ENCODE data around the gene KITLG. TPM values are rescaled to one million over a fixed set of nuclear protein-coding genes. Genes with fewer than 3 reads are reported as not detected.

KITLG gene
- total and polyA plus RNA-seq, 2 of the 8 experiments (the other 6 are each of a cell fraction or from before 2014, with no cell fraction given): 1.3 to 7.8 TPM

- 90% methylated on average over 4 of the region's 4 CpGs; no CpG with 5 or more reads in 1 of the 2 experiments for WGBS, 2 experiments (ENCODE audit: extremely low coverage in 1 of 2, insufficient coverage in 1 of 2, insufficient read length in 1 of 2, insufficient replicate concordance in 2 of 2, low coverage in 1 of 2, low lambda C conversion rate in 2 of 2, missing lambda C conversion rate in 1 of 2)
- no peak for DNase-seq (ENCODE audit: low read depth in 1 of 2, low spot score in 2 of 2)
- TF ChIP-seq JUN (IDR thresholded peaks at IDR 0.05; ENCODE audit: low read depth, low read length) (no peak), SIRT6 (IDR thresholded peaks at IDR 0.05; ENCODE audit: low read length) (no peak), POLR2A (IDR thresholded peaks at IDR 0.05; ENCODE audit: control extremely low read depth in 1 of 2, low read depth in 2 of 2, low read length in 2 of 2) (no peak), KDM5A (IDR thresholded peaks at IDR 0.05; ENCODE audit: low read length) (no peak), BACH1 (IDR thresholded peaks at IDR 0.05; ENCODE audit: low read length) (no peak), TBP (IDR thresholded peaks at IDR 0.05; ENCODE audit: low read depth, low read length) (no peak), JUND (IDR thresholded peaks at IDR 0.05; ENCODE audit: low read length) (no peak), RFX5 (IDR thresholded peaks at IDR 0.05; ENCODE audit: borderline replicate concordance, low read depth, low read length) (no peak), RAD21 (IDR thresholded peaks at IDR 0.05 in 1 of 2, conservative IDR thresholded peaks at IDR 0.05 in 1 of 2; ENCODE audit: low read depth in 2 of 2, low read length in 2 of 2) (no peak), FOSL1 (IDR thresholded peaks at IDR 0.05; ENCODE audit: insufficient read depth, low read depth, low read length) (no peak), CHD1 (IDR thresholded peaks at IDR 0.05; ENCODE audit: low read depth, low read length) (no peak), TEAD4 (IDR thresholded peaks at IDR 0.05; ENCODE audit: low read depth, low read length) (no peak), USF2 (IDR thresholded peaks at IDR 0.05; ENCODE audit: low read length) (no peak), SP4 (IDR thresholded peaks at IDR 0.05; ENCODE audit: low read length) (no peak), RXRA (IDR thresholded peaks at IDR 0.05; ENCODE audit: insufficient read depth, low read depth, low read length) (no peak)
Measured at GRCh38 chr12:88566430-88566829, 13.8 kb downstream of the KITLG start.

More at GRCh38 chr12:88566430-88566829, 13.8 kb downstream of the KITLG start:
- Histone ChIP-seq H2AK5ac (ENCODE audit: low read depth, low read length) (no peak overlapping the region), H2BK15ac (ENCODE audit: low read length) (no peak overlapping the region), H3K79me1 (ENCODE audit: low read depth, low read length) (no peaks in the 10 kb centered on the region), H3K4me3 (ENCODE audit: extremely low read depth in 1 of 4, insufficient read depth in 2 of 4, low read depth in 3 of 4, low read length in 4 of 4) (no peak overlapping the region), H2BK5ac (ENCODE audit: low read depth, low read length) (no peak overlapping the region), H2BK20ac (ENCODE audit: low read length) (no peak overlapping the region), H3K4me2 (ENCODE audit: insufficient read depth in 1 of 2, low read depth in 2 of 2, low read length in 2 of 2) (no peak overlapping the region), H3K27ac (ENCODE audit: low read depth, low read length) (no peak overlapping the region), H3K14ac (ENCODE audit: insufficient read length) (no peak overlapping the region), H3K23ac (ENCODE audit: insufficient read length) (no peak overlapping the region), H3K79me2 (ENCODE audit: control insufficient read depth in 1 of 2, insufficient read depth in 2 of 2, low read length in 2 of 2) (no peaks in the 10 kb centered on the region), H2BK120ac (replicated peaks; ENCODE audit: low read depth, low read length) (no peak overlapping the region), H4K8ac (ENCODE audit: extremely low read depth, insufficient read depth, low read length) (no peak overlapping the region), H3K36me3 (ENCODE audit: control insufficient read depth in 2 of 4, insufficient read depth in 4 of 4, low read length in 3 of 4) (no peaks in the 10 kb centered on the region), H3K27me3 (replicated peaks in 1 of 4; ENCODE audit: control insufficient read depth in 3 of 4, extremely low read depth in 1 of 4, insufficient read depth in 3 of 4, low read length in 3 of 4) (no peaks in the 10 kb centered on the region), H3K9me3 (ENCODE audit: insufficient read depth in 2 of 2, low read depth in 1 of 2, low read length in 1 of 2) (no peaks in the 10 kb centered on the region), H2AFZ (ENCODE audit: low read length) (no peak overlapping the region), H3K18ac (ENCODE audit: extremely low read depth, low read length) (0 out of 2 replicates have a peak overlapping the region, but pooled peaks have one; percentile 19), H3K4me1 (replicated peaks in 1 of 4; ENCODE audit: control insufficient read depth in 3 of 4, insufficient read depth in 4 of 4, low read length in 3 of 4) (peaks cover 0 to 5% (median 2%) of the 10 kb centered on the region in 4 experiments; a peak in 3 of 7 replicates), H4K5ac (ENCODE audit: insufficient read length, low read depth, low read length) (no peak overlapping the region), H2BK12ac (ENCODE audit: low read depth, low read length) (no peak overlapping the region), H4K91ac (replicated peaks; ENCODE audit: insufficient read length, low read length) (no peak overlapping the region), H3K23me2 (ENCODE audit: low read depth, low read length) (no peaks in the 10 kb centered on the region), H3K56ac (replicated peaks; ENCODE audit: insufficient read length, low read depth, low read length) (no peak overlapping the region), H4K20me1 (replicated peaks in 1 of 2; ENCODE audit: control insufficient read depth in 1 of 2, insufficient read depth in 2 of 2, low read length in 2 of 2) (no peaks in the 10 kb centered on the region), H3K9ac (replicated peaks in 1 of 4; ENCODE audit: extremely low read depth in 1 of 4, low read depth in 3 of 4, low read length in 3 of 4) (no peak overlapping the region), H3K4ac (replicated peaks; ENCODE audit: insufficient read length, low read depth, low read length) (no peak overlapping the region)
- FAIRE-seq: no peak
- ChIA-PET POLR2A (ENCODE audit: partially characterized antibody) (interaction anchor here (1.1 kb wide), 2 partner anchors 10 to 14 kb away, joined by 3 to 6 read pairs; partner anchors contain the start of gene KITLG), CTCF (ENCODE audit: partially characterized antibody) (interaction anchor here (1.0 to 1.3 kb wide), 2 partner anchors 8 to 13 kb away, joined by 3 read pairs; no protein-coding TSS in a partner anchor)
